Karpas-422 (cell line): ENCODE data around the gene SEMA5A. TPM values are rescaled to one million over a fixed set of nuclear protein-coding genes. Genes with fewer than 3 reads are reported as not detected.
A peak's percentile ranks its signal among the peaks of the same experiment; 100 is the strongest.

Source experiments
- DNase-seq: peaks from one replicate; pipeline ENCODE4 v3.0.0-alpha.2; 2015
- H2AFZ ChIP-seq: fragments of 200-600 bp; sonication (generic); 2 replicates; pipeline ENCODE4 v1.6.1; 2014; ENCODE audit warnings: antibody characterized with exemption, low read length, mixed read lengths
- H3K27ac ChIP-seq: fragments of 200-600 bp; sonication (generic); 2 replicates; pipeline ENCODE4 v1.5.1; 2014; ENCODE audit warnings: mild to moderate bottlenecking, low read length, moderate library complexity
- H3K27me3 ChIP-seq: fragments of 200-600 bp; sonication (generic); 2 replicates; pipeline ENCODE4 v1.6.1; 2014; ENCODE audit warnings: low read length, mixed read lengths
- H3K36me3 ChIP-seq: fragments of 200-600 bp; sonication (generic); 2 replicates; pipeline ENCODE4 v1.6.1; 2014; ENCODE audit warnings: low read length, mixed read lengths; ENCODE audit not compliant: insufficient read depth
- H3K4me1 ChIP-seq: fragments of 200-600 bp; sonication (generic); 2 replicates; pipeline ENCODE4 v1.6.1; 2014; ENCODE audit warnings: mild to moderate bottlenecking, low read length, mixed read lengths
- H3K4me2 ChIP-seq: fragments of 200-600 bp; sonication (generic); 2 replicates; pipeline ENCODE4 v1.6.1; 2014; ENCODE audit warnings: low read length, low read depth, mild to moderate bottlenecking; ENCODE audit not compliant: poor library complexity, severe bottlenecking
- H3K4me3 ChIP-seq: fragments of 200-600 bp; sonication (generic); 2 replicates; pipeline ENCODE4 v1.5.1; 2014; ENCODE audit warnings: mild to moderate bottlenecking, antibody characterized with exemption, low read length, mixed read lengths
- H3K79me2 ChIP-seq: fragments of 200-600 bp; sonication (generic); 2 replicates; pipeline ENCODE4 v1.6.1; 2014; ENCODE audit warnings: mild to moderate bottlenecking, low read length, mixed read lengths
- H3K9ac ChIP-seq: fragments of 200-600 bp; sonication (generic); 2 replicates; pipeline ENCODE4 v1.6.0; 2014; ENCODE audit warnings: low read length
- H3K9me2 ChIP-seq: fragments of 200-600 bp; sonication (generic), shearing (Covaris generic); replicated peaks from 2 replicates; pipeline ENCODE4 v1.6.0; 2014; ENCODE audit warnings: mild to moderate bottlenecking, low read length, moderate library complexity; ENCODE audit not compliant: insufficient read depth
- H3K9me3 ChIP-seq: fragments of 300-700, 200-600 bp; sonication (generic); 2 replicates; pipeline ENCODE4 v1.6.1; 2014; ENCODE audit warnings: low read length, mixed read lengths
- H4K20me1 ChIP-seq: fragments of 200-600 bp; sonication (generic); 2 replicates; pipeline ENCODE4 v1.6.1; 2014; ENCODE audit warnings: mild to moderate bottlenecking, antibody characterized with exemption, low read length, low read depth; ENCODE audit not compliant: insufficient read depth
- total RNA-seq: library from RNA; depleted of rRNA; stranded (reverse); fragments of >200 nt; shearing (Covaris generic); gene quantifications from 2 replicates; pipeline ENCODE4 v1.2.3, GENCODE V29; 2014; ENCODE audit warnings: low replicate concordance

The SEMA5A gene
- total RNA-seq, 1 experiment from 2014 or later: not detected

GRCh38 chr5:9374025-9374424 lies 171.8 kb downstream of the SEMA5A start:
- Histone ChIP-seq H3K27me3 (no peaks in the 10 kb centered on the region), H3K9ac (no peak overlapping the region), H3K36me3 (no peaks in the 10 kb centered on the region), H3K9me3 (peaks cover 5% of the 10 kb centered on the region), H2AFZ (no peak overlapping the region), H3K4me1 (no peaks in the 10 kb centered on the region), H3K9me2 (no peaks in the 10 kb centered on the region), H3K4me3 (no peak overlapping the region), H3K4me2 (no peak overlapping the region), H4K20me1 (no peaks in the 10 kb centered on the region), H3K27ac (no peak overlapping the region), H3K79me2 (no peaks in the 10 kb centered on the region)
- no peak for DNase-seq

- Histone ChIP-seq H3K4me3 (no peak overlapping the region), H2AFZ (no peak overlapping the region), H3K27me3 (no peaks in the 10 kb centered on the region), H3K27ac (no peak overlapping the region), H4K20me1 (no peaks in the 10 kb centered on the region), H3K9ac (no peak overlapping the region), H3K4me1 (no peaks in the 10 kb centered on the region), H3K9me2 (no peaks in the 10 kb centered on the region), H3K79me2 (no peaks in the 10 kb centered on the region), H3K9me3 (peaks cover 5% of the 10 kb centered on the region), H3K4me2 (no peak overlapping the region), H3K36me3 (no peaks in the 10 kb centered on the region)
- no peak for DNase-seq
Observed at GRCh38 chr5:9373571-9373970, 172.3 kb downstream of the SEMA5A start.

GRCh38 chr5:9370256-9370655 lies 175.6 kb downstream of the SEMA5A start:
- Histone ChIP-seq H3K79me2 (no peaks in the 10 kb centered on the region), H2AFZ (no peak overlapping the region), H3K9me2 (no peaks in the 10 kb centered on the region), H3K27ac (no peak overlapping the region), H3K4me1 (no peaks in the 10 kb centered on the region), H3K4me2 (no peak overlapping the region), H3K4me3 (no peak overlapping the region), H3K27me3 (no peaks in the 10 kb centered on the region), H4K20me1 (no peaks in the 10 kb centered on the region), H3K36me3 (no peaks in the 10 kb centered on the region), H3K9me3 (peaks cover 5% of the 10 kb centered on the region; the same call in 1 of the 2 replicates), H3K9ac (no peak overlapping the region)
- DNase-seq: no peak

- H3K36me3 ChIP-seq: no peaks in the 10 kb centered on the region
- H4K20me1 ChIP-seq: no peaks in the 10 kb centered on the region
- H3K79me2 ChIP-seq: no peaks in the 10 kb centered on the region
- no peak overlapping the region for H2AFZ ChIP-seq
- no peaks in the 10 kb centered on the region for H3K27me3 ChIP-seq
- H3K4me3 ChIP-seq: no peak overlapping the region
- H3K4me2 ChIP-seq: no peak overlapping the region
- H3K9me2 ChIP-seq: no peaks in the 10 kb centered on the region
- no peaks in the 10 kb centered on the region for H3K4me1 ChIP-seq
- no peaks in the 10 kb centered on the region for H3K9me3 ChIP-seq
- no peak overlapping the region for H3K9ac ChIP-seq
- DNase-seq: no peak
- H3K27ac ChIP-seq: no peak overlapping the region
Observed at GRCh38 chr5:9365512-9365911, 180.4 kb downstream of the SEMA5A start.

- Histone ChIP-seq H3K27me3 (no peaks in the 10 kb centered on the region), H2AFZ (no peak overlapping the region), H3K4me1 (no peaks in the 10 kb centered on the region), H3K4me2 (no peak overlapping the region), H3K27ac (no peak overlapping the region), H3K9me2 (no peaks in the 10 kb centered on the region), H3K9me3 (no peaks in the 10 kb centered on the region), H3K4me3 (no peak overlapping the region), H3K9ac (no peak overlapping the region), H3K79me2 (no peaks in the 10 kb centered on the region), H4K20me1 (no peaks in the 10 kb centered on the region), H3K36me3 (no peaks in the 10 kb centered on the region)
- DNase-seq: no peak
Observed at GRCh38 chr5:9363449-9363848, 182.4 kb downstream of the SEMA5A start.

- DNase-seq: no peak
Observed at GRCh38 chr5:9363026-9363425, 182.8 kb downstream of the SEMA5A start.

GRCh38 chr5:9362600-9362999 lies 183.3 kb downstream of the SEMA5A start:
- Histone ChIP-seq H3K36me3 (no peaks in the 10 kb centered on the region), H3K4me1 (no peaks in the 10 kb centered on the region), H3K9me2 (no peaks in the 10 kb centered on the region), H2AFZ (no peak overlapping the region), H3K27me3 (no peaks in the 10 kb centered on the region), H3K4me2 (no peak overlapping the region), H3K27ac (no peak overlapping the region), H3K9ac (no peak overlapping the region), H3K4me3 (no peak overlapping the region), H4K20me1 (no peaks in the 10 kb centered on the region), H3K79me2 (no peaks in the 10 kb centered on the region), H3K9me3 (no peaks in the 10 kb centered on the region)
- no peak for DNase-seq

More at GRCh38 chr5:9363026-9363425, 182.8 kb downstream of the SEMA5A start:
- H2AFZ ChIP-seq: no peak overlapping the region
- no peak overlapping the region for H3K9ac ChIP-seq
- no peaks in the 10 kb centered on the region for H4K20me1 ChIP-seq
- no peak overlapping the region for H3K4me3 ChIP-seq
- H3K4me2 ChIP-seq: no peak overlapping the region
- H3K4me1 ChIP-seq: no peaks in the 10 kb centered on the region
- H3K79me2 ChIP-seq: no peaks in the 10 kb centered on the region
- no peaks in the 10 kb centered on the region for H3K9me3 ChIP-seq
- no peaks in the 10 kb centered on the region for H3K36me3 ChIP-seq
- H3K9me2 ChIP-seq: no peaks in the 10 kb centered on the region
- H3K27ac ChIP-seq: no peak overlapping the region
- H3K27me3 ChIP-seq: no peaks in the 10 kb centered on the region

- H3K27me3 ChIP-seq: no peaks in the 10 kb centered on the region
- peak; percentile 90 for DNase-seq
- no peaks in the 10 kb centered on the region for H3K9me2 ChIP-seq
- no peaks in the 10 kb centered on the region for H3K79me2 ChIP-seq
- H3K4me2 ChIP-seq: no peak overlapping the region
- H3K4me1 ChIP-seq: no peaks in the 10 kb centered on the region
- H3K9me3 ChIP-seq: no peaks in the 10 kb centered on the region
- H3K27ac ChIP-seq: no peak overlapping the region
- no peak overlapping the region for H3K9ac ChIP-seq
- no peaks in the 10 kb centered on the region for H4K20me1 ChIP-seq
- no peak overlapping the region for H3K4me3 ChIP-seq
- H2AFZ ChIP-seq: no peak overlapping the region
- no peaks in the 10 kb centered on the region for H3K36me3 ChIP-seq
Observed at GRCh38 chr5:9361835-9362234, 184.0 kb downstream of the SEMA5A start.
